Pons (tissue), 1 donor: ENCODE data around the gene TOR1AIP2.

ENCODE experiments used
- DNase-seq: peaks from one replicate; pipeline ENCODE4 v3.0.0-alpha.2; 2016; ENCODE audit warnings: low spot score

Gene TOR1AIP2

GRCh38 chr1:179877586-179878265 is at the start of gene TOR1AIP2:
TOR1AIP2 (minus strand) TSS chr1:179877803; CDS start chr1:179852665, 25,138 bp downstream.
- peak; percentile 95 for DNase-seq

GRCh38 chr1:179926850-179927205 is 49.2 kb upstream of the TOR1AIP2 start:
- DNase-seq: no peak

GRCh38 chr1:179925922-179926849 is 48.6 kb upstream of the TOR1AIP2 start:
- DNase-seq: no peak

GRCh38 chr1:179925302-179925701 is 47.7 kb upstream of the TOR1AIP2 start:
- no peak for DNase-seq

- no peak for DNase-seq
Measured at GRCh38 chr1:179924268-179924667, 46.7 kb upstream of the TOR1AIP2 start.

GRCh38 chr1:179923029-179923428 is 45.4 kb upstream of the TOR1AIP2 start:
- no peak for DNase-seq

- no peak for DNase-seq
Measured at GRCh38 chr1:179921981-179922872, 44.6 kb upstream of the TOR1AIP2 start.

GRCh38 chr1:179921472-179921871 is 43.9 kb upstream of the TOR1AIP2 start:
- DNase-seq: no peak

- DNase-seq: no peak
Measured at GRCh38 chr1:179917601-179918429, 40.2 kb upstream of the TOR1AIP2 start.

- no peak for DNase-seq
Measured at GRCh38 chr1:179911812-179912211, 34.2 kb upstream of the TOR1AIP2 start.

- no peak for DNase-seq
Measured at GRCh38 chr1:179910934-179911333, 33.3 kb upstream of the TOR1AIP2 start.

- no peak for DNase-seq
Measured at GRCh38 chr1:179889589-179889988, 12.0 kb upstream of the TOR1AIP2 start.

- DNase-seq: no peak
Measured at GRCh38 chr1:179888071-179888470, 10.5 kb upstream of the TOR1AIP2 start.

- DNase-seq: no peak
Measured at GRCh38 chr1:179883745-179884138, 6.1 kb upstream of the TOR1AIP2 start.

- peak; percentile 34 for DNase-seq
Measured at GRCh38 chr1:179883040-179883744, 5.6 kb upstream of the TOR1AIP2 start.

- DNase-seq: peak; percentile 96
Measured at GRCh38 chr1:179882253-179883039, 4.8 kb upstream of the TOR1AIP2 start, which contains the start of gene TOR1AIP1. TOR1AIP1 (plus strand) TSS chr1:179882285; CDS start chr1:179882503, 218 bp downstream.

GRCh38 chr1:179881642-179882252 is 4.1 kb upstream of the TOR1AIP2 start:
- DNase-seq: peak; percentile 97

GRCh38 chr1:179879797-179880196 is 2.2 kb upstream of the TOR1AIP2 start:
- DNase-seq: no peak

GRCh38 chr1:179876300-179876715 is 1.3 kb downstream of the TOR1AIP2 start:
- DNase-seq: no peak
